Measurements from ENCODE around the gene MRGPRX2.

MRGPRX2 gene

GRCh38 chr11:19060629-19061028 is at the start of gene MRGPRX2:
TSS of gene MRGPRX2 (minus strand) at chr11:19060717. CDS start at chr11:19056402, 4,315 bp downstream.
- no peak for DNase-seq (ENCODE audit: low read depth, low spot score)

- DNase-seq (ENCODE audit: low read depth, low spot score), result no peak
These were observed 49.8 kb upstream of the MRGPRX2 start for GRCh38 chr11:19110295-19110694.

DNA sequence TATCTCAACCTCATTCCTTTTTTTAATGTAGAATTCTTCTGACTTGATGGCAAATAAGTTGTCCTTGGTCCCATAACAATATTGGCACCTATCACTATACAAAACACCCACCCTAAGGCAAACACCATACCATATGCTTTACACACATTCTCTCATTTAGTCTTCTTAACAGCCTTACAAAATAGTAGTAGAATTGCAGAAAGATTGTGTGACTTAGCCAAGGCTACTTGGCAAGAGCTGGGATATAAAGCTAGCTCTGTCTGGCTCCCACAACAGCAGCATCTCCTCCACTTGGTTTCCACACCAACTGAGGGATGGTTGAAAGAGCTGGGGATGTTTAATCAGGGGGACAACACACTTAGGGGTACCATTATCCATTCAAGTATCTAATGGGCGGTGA is 46.6 kb upstream of the MRGPRX2 start:
- no peak for DNase-seq (ENCODE audit: low read depth, low spot score)

DNA sequence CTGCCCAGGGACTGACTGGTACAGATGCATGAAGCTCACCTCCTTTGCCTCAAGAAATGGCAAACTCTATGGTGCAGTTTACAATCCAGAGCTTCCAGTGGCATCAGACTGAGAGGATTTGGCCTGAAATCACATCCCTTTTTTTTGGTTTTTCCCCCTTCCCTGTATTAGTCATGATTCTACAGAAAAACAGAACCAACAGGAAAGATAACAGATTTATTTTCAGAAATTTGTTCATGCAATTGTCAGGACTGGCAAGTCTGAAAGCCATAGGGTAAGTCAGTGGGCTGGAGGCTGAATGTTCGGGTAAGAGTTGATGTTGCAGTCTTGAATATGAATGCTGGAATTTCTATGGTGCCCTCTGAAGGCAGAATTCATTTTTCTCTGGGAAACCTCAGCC is 44.5 kb upstream of the MRGPRX2 start:
- no peak for DNase-seq (ENCODE audit: low read depth, low spot score)

GRCh38 chr11:19102521-19102900 is 42.0 kb upstream of the MRGPRX2 start:
- DNase-seq (ENCODE audit: low read depth, low spot score), result no peak

DNA sequence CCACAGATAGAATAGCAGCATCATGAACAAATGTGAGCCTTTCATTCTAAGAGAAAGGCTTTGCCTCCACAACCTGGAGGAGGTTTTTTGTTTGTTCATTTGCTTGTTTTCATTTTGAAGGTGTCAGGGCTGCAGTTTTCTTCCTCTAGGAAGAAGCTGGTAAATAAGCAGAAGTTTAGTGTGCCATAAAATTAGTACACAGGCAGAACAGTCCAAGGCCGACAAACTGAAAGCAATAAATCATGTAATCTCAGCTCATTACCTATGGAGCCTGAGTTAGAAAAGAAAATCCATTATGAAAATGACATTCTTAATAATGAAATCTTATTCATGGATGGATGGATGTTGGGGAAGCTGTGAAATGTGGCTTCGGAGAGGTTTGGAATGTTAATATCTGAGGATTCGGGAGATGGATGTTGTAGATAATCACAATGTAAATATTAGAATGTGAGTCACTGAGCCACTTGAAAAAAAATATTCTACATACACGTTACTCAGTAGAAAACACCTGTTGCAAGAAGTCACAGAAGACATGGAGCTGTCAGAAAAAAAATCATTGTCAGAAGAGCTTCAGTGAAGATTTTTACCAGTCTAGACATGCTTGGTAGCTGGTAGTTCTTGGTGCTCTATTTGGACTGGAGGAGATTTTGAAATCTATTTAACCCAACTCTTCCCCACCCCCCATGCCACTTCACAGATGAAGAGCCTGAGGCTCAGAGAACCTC is 41.4 kb upstream of the MRGPRX2 start:
- DNase-seq (ENCODE audit: low read depth, low spot score), result no peak

DNA sequence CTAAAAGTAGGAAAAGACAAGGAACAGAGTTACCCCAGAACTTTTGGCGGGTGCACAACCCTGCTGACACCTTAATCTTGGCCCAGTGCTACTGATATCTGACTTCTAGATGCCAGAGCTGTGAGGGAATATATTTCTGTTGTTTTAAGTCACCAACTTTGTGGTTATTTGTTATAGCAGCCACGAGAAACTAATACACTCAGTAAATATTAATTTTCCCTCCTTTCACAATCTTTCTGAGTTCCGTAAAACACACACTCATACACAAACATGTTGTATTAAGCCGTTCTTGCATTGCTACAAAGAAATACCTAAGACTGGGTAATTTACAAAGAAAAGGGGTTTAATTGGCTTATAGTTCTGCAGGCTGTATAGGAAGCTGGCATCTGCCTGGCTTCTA is 40.4 kb upstream of the MRGPRX2 start:
- no peak for DNase-seq (ENCODE audit: low read depth, low spot score)

GRCh38 chr11:19099093-19099492 is 38.6 kb upstream of the MRGPRX2 start:
- DNase-seq (ENCODE audit: low read depth, low spot score), result no peak

- no peak for DNase-seq (ENCODE audit: low read depth, low spot score)
These were observed 34.3 kb upstream of the MRGPRX2 start for GRCh38 chr11:19094859-19095258.

DNA sequence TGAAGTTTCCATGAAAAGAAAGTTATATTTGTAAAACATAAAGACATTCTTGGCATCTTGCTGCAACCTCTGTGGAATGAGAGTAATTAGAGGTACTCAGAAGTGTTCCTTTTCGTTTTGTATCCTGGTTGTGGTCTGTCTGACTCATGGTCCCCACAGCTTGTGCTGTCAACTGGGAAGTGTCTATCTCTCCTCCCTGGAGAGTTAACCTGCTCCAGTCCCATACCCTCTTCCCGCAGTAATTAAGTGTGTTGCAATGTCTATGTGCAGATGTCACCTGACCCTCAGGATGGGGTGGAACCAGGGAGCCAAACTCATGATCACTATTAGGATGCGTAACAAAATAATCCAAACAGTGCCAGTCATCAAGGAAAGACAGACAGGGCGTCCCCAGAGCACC is 33.5 kb upstream of the MRGPRX2 start:
- DNase-seq (ENCODE audit: low read depth, low spot score), result peak; percentile 83

- DNase-seq (ENCODE audit: low read depth, low spot score), result no peak
These were observed 32.3 kb upstream of the MRGPRX2 start for GRCh38 chr11:19092850-19093249.

DNA sequence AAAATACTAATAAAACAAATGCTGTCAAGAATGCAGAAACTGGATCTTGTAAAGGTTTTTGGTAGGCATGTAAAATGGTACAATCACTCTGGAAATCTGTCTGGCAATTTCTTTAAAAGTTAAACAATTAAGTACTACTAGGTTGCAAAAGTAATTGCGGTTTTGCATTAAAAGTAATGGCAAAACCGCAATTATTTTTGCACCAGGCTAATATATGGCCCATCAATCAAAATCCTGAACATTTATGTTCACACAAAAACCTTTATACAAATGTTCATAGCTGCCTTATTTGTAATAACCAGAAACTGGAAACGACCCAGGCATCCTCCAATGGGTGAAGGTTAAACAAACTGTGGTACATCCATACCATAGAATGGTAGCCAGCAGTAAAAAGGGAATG is 31.8 kb upstream of the MRGPRX2 start:
- DNase-seq (ENCODE audit: low read depth, low spot score), result no peak

DNA sequence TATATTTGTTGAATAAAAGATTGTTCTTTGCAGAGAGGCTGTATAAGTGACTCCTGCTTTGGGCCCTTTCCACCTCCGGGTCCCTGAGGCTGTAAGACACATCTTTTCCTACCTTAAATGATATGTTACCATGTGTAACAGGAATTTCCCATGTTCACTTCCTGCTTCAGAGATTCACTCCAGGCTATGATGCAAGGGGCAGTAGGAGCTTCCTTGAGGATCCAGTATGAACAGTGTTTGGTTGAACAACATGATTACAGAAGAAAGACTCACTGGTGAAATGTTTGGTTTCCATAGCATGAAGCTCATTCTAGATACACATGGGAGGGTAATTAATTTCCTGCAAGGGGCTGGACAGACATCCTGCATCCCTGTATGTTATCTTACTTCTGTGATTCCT is 30.8 kb upstream of the MRGPRX2 start:
- no peak for DNase-seq (ENCODE audit: low read depth, low spot score)

DNA sequence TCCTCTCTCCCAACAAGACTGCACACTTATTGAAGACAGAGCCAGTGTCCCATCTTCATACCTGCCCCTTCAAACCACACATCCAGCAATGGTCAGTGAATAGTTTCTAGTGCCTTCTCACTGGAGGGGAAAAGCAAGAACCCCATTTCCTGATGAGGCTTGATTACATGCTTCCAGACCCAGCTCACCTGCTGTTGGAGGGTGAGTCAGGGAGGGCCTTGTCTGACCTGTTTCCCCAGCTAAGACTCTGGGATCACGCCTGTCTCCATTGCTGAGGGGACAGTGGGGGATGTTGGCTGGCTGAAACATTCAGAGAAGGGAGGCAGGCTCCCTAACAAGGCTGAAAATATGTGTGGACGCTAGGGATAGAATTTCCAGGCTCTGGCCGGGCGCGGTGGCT is 28.9 kb upstream of the MRGPRX2 start:
- no peak for DNase-seq (ENCODE audit: low read depth, low spot score)

- no peak for DNase-seq (ENCODE audit: low read depth, low spot score)
These were observed 28.3 kb upstream of the MRGPRX2 start for GRCh38 chr11:19088791-19089190.

GRCh38 chr11:19087658-19088057 is 27.1 kb upstream of the MRGPRX2 start:
- DNase-seq (ENCODE audit: low read depth, low spot score), result peak; percentile 61

- DNase-seq (ENCODE audit: low read depth, low spot score), result no peak
These were observed 24.3 kb upstream of the MRGPRX2 start for GRCh38 chr11:19084661-19085315.

DNA sequence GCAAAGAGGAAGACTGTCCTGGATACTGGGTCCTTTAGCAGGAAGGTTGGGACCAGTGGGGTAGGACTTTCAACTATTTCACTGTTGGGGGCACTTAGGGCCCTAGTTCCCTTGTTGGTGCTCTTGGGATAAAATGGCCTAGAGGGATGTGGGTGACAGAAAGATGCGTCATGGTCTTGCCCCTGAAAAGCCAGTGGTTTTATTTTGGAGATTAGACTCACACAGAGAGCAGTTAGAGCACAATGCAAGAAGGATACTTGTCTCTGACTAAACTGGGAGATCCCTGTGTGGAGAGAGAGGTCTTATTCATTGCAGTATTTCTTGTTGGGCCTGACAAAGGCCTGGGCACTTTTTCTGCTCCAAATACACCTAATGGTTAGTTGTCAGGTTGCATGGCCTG is 22.6 kb upstream of the MRGPRX2 start:
- DNase-seq (ENCODE audit: low read depth, low spot score), result no peak

DNA sequence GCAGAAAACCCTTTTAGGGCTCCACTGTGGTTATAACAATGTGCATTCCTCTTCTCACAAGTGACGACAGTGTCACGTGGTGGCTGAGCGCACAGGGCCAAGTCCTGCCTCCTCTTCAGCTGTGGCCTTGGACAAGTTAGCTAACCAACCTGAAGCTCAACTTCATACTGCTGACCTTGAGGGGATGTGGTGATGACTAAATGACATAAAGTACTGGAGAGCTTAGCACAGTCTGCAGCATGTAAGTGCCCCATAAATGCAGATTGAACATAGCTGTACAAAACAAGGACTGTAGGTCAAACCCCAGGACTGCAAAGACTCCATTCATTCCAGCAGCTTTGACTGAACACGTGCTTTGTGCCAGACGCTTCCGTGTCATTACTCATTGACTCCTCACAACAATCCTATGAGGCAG is 20.1 kb upstream of the MRGPRX2 start:
- peak; percentile 83 for DNase-seq (ENCODE audit: low read depth, low spot score)

- DNase-seq (ENCODE audit: low read depth, low spot score), result peak; percentile 93
These were observed 19.3 kb upstream of the MRGPRX2 start for GRCh38 chr11:19079643-19080440.

GRCh38 chr11:19077965-19078364 is 17.4 kb upstream of the MRGPRX2 start:
- no peak for DNase-seq (ENCODE audit: low read depth, low spot score)

DNA sequence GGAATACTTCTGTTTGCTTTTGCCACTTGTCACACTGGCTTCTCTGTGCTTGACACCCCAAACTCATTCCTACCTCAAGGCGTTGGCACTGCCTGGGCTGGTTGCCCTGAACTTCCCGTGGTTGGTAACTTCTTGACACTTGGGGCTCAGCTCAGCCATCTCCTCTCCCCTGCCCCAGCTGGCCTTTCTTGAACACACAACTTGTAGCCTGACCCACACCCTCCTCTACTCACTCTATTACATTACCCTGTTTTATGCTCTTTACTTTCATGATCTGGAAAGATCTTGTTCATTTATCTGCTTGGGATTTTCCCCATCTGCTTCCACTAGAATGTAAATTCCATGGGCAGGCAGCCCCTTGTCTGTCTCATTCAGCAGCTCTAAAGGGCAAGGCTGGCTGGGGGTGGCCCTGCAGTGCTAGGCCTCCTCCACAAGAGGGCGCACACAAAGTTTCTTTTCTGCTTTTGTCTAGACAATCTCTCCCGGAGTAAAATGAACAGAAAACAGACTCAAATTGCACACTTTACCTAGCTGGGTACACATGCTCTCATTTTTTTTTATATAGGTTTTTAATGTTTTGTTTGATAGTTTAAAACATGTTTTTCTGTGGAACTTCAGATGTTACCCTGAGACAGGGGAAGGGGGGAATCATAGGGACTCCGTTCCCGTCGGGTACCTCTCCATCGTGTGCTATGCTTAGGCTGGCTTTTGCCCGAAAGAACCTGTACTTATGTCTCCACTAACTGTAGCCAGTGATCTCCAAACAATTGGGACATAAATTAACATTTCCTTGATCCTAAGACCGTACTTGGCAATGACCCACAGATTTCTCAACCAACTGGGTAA is 16.4 kb upstream of the MRGPRX2 start:
- DNase-seq (ENCODE audit: low read depth, low spot score), result peak; percentile 80
